Chondrocyte (in vitro differentiated cells): Measurements from ENCODE around the gene SLC30A5. TPM values are rescaled to one million over a fixed set of nuclear protein-coding genes. Genes with fewer than 3 reads are reported as not detected.

Experiments used
- DNase-seq: peaks from one replicate; pipeline ENCODE4 v3.0.0; 2021; ENCODE audit warnings: mixed read lengths, low spot score
- H3K27ac Mint-ChIP-seq: one replicate; pipeline ENCODE4 v1.8.0; 2021; ENCODE audit warnings: mild to moderate bottlenecking, moderate library complexity, mixed read lengths; ENCODE audit not compliant: unreplicated experiment
- H3K27me3 Mint-ChIP-seq: 2 replicates; pipeline ENCODE4 v1.8.0; 2021; ENCODE audit warnings: low read depth, mixed read lengths
- H3K36me3 Mint-ChIP-seq: 2 replicates; pipeline ENCODE4 v1.8.0; 2021; ENCODE audit warnings: low read depth, mixed read lengths
- H3K4me1 Mint-ChIP-seq: 2 replicates; pipeline ENCODE4 v1.8.0; 2021; ENCODE audit warnings: low read depth, mild to moderate bottlenecking, mixed read lengths
- H3K4me3 Mint-ChIP-seq: one replicate; pipeline ENCODE4 v1.8.0; 2021; ENCODE audit warnings: mild to moderate bottlenecking, moderate library complexity, mixed read lengths; ENCODE audit not compliant: unreplicated experiment
- H3K9me3 Mint-ChIP-seq: 2 replicates; pipeline ENCODE4 v1.8.0; 2021; ENCODE audit warnings: low read depth, mixed read lengths
- CTCF ChIP-seq: fragments of 200-600 bp; sonication (generic); IDR thresholded peaks from 2 replicates; pipeline ENCODE4 v1.5.0; 2021; ENCODE audit warnings: antibody characterized with exemption, mild to moderate bottlenecking, moderate library complexity
- total RNA-seq: library from RNA; stranded (reverse); gene quantifications from 3 replicates; pipeline ENCODE4 v1.2.1, GENCODE V29; 2021

Gene SLC30A5
- total RNA-seq, 1 donor from 2014 or later = 75.1 TPM

DNA sequence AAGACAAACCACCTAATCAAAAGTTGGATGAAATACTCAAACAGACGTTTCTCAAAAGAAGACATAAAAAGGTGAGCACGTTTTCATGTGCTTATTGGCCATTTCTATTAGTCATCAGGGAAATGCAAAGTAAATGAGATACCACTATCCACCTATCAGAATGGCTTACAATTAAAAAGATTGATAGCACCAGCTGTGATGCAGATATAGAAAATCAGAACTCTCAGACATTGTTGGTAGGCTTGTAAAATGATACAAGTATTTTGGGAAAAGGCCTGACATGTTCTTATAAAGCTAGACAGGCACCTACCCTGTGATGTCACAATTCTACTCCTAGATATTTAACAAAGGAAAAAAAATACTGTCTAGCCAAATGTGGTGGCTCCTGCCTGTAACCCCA, 44.0 kb upstream of the SLC30A5 start:
- peaks cover 3% of the 10 kb centered on the region for H3K4me1 Mint-ChIP-seq
- no peaks in the 10 kb centered on the region for H3K36me3 Mint-ChIP-seq
- H3K4me3 Mint-ChIP-seq = no peak overlapping the region
- no peak for DNase-seq
- no peak for TF ChIP-seq CTCF
- no peaks in the 10 kb centered on the region for H3K27me3 Mint-ChIP-seq
- no peak overlapping the region for H3K27ac Mint-ChIP-seq
- no peaks in the 10 kb centered on the region for H3K9me3 Mint-ChIP-seq

DNA sequence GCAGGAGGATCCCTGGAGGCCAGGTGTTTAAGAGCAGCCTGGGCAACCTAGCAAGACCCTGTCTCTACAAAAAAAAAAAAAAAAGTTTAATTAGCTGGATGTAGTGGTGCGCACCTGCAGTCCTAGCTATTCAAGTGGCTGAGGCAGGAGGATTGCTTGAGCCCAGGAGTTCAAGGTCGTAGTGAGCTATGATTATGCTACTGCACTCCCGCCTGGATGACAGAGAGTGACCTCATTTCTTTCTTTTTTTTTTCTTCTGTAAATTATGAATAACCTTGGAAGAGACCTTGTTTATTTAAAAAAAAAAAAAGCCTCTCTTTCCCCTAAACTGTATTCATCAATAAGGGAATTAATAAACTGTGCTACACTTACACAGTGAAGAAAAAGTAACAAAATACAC, 43.6 kb upstream of the SLC30A5 start:
- no peaks in the 10 kb centered on the region for H3K27me3 Mint-ChIP-seq
- DNase-seq = no peak
- H3K4me1 Mint-ChIP-seq = peaks cover 3% of the 10 kb centered on the region
- H3K4me3 Mint-ChIP-seq = no peak overlapping the region
- H3K36me3 Mint-ChIP-seq = no peaks in the 10 kb centered on the region
- no peak overlapping the region for H3K27ac Mint-ChIP-seq
- no peak for TF ChIP-seq CTCF
- H3K9me3 Mint-ChIP-seq = no peaks in the 10 kb centered on the region

DNA sequence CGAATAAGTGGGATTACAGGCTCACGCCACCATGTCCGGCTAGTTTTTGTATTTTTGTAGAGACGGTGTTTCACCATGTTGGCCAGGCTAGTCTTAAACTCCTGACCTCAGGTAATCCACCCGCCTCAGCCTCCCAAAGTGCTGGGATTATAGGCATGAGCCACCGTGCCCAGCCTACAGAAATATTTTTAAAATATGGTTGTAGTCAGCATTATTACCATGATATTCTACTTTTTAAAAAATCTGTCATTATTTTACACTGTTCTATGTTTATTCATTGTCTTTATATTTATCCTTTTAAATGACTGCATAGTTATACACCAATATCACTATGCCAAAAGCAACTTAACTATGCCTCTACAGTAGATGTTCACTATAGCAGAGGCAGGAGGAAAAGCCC, 41.6 kb upstream of the SLC30A5 start:
- no peaks in the 10 kb centered on the region for H3K4me1 Mint-ChIP-seq
- H3K27me3 Mint-ChIP-seq = no peaks in the 10 kb centered on the region
- H3K4me3 Mint-ChIP-seq = no peak overlapping the region
- no peak for TF ChIP-seq CTCF
- no peak overlapping the region for H3K27ac Mint-ChIP-seq
- no peak for DNase-seq
- no peaks in the 10 kb centered on the region for H3K9me3 Mint-ChIP-seq
- H3K36me3 Mint-ChIP-seq = no peaks in the 10 kb centered on the region

GRCh38 chr5:69074664-69075521, 18.9 kb upstream of the SLC30A5 start:
- no peak overlapping the region for H3K27ac Mint-ChIP-seq
- H3K36me3 Mint-ChIP-seq = no peaks in the 10 kb centered on the region
- no peaks in the 10 kb centered on the region for H3K27me3 Mint-ChIP-seq
- no peak for TF ChIP-seq CTCF
- no peaks in the 10 kb centered on the region for H3K4me1 Mint-ChIP-seq
- no peak overlapping the region for H3K4me3 Mint-ChIP-seq
- no peak for DNase-seq
- H3K9me3 Mint-ChIP-seq = no peaks in the 10 kb centered on the region

DNA sequence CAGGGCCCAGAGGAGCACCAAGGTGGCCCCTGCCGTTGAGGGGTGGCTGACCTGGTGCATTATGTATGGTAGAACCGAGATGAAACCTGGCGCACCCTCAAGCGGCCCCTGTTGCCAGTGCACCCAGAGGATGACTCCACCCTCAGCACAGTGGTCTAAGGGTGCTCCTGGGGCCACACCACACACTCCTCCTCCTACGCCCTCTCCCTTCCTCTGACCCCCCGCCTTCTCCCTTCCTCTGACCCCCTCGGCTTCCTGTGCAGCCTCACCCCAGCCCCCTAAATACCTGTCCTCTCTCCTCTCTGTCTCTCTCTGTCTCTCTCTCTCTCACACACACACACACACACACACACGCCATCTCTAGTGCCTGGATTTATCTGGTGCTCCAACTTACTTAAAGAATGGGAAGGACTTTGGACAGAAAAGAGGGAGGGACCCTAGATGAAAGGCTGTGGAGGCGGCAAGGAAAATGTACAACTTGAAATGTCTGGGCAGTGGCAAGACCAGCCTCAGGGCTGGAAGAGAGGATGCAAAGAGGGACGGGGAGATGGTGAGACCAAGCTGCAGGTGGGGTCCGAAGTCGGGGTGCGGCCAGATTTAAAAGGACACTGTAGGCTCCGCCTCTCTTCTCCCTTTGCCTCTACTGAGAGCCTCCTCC, 18.2 kb upstream of the SLC30A5 start:
- Mint-ChIP-seq H3K27me3 (no peaks in the 10 kb centered on the region), H3K36me3 (no peaks in the 10 kb centered on the region), H3K4me1 (no peaks in the 10 kb centered on the region), H3K4me3 (no peak overlapping the region), H3K9me3 (no peaks in the 10 kb centered on the region), H3K27ac (no peak overlapping the region)
- DNase-seq = no peak
- no peak for TF ChIP-seq CTCF
